ENCODE data around the gene SCRG1.

Gene SCRG1

GRCh38 chr4:173411106-173411693 lies 12.3 kb upstream of the SCRG1 start:
- DNase-seq (ENCODE audit: low read depth in 3 of 3): no peak

GRCh38 chr4:173410079-173410478 lies 11.2 kb upstream of the SCRG1 start:
- no peak for DNase-seq (ENCODE audit: low read depth in 3 of 3)

GRCh38 chr4:173405840-173406606 lies 7.1 kb upstream of the SCRG1 start:
- DNase-seq (ENCODE audit: low read depth in 3 of 3): no peak

GRCh38 chr4:173404296-173404865 lies 5.5 kb upstream of the SCRG1 start:
- DNase-seq (ENCODE audit: low read depth in 3 of 3): no peak

- DNase-seq (ENCODE audit: low read depth in 3 of 3): no peak
Measured at GRCh38 chr4:173403051-173403450, 4.1 kb upstream of the SCRG1 start.

- no peak for DNase-seq (ENCODE audit: low read depth in 3 of 3)
Measured at GRCh38 chr4:173401063-173401462, 2.1 kb upstream of the SCRG1 start.

- no peak for DNase-seq (ENCODE audit: low read depth in 3 of 3)
Measured at GRCh38 chr4:173398220-173398619, 696 bp downstream of the SCRG1 start.

- DNase-seq (ENCODE audit: low read depth in 3 of 3): no peak
Measured at GRCh38 chr4:173397604-173398003, 1.3 kb downstream of the SCRG1 start.

- DNase-seq (ENCODE audit: low read depth in 3 of 3): no peak
Measured at GRCh38 chr4:173391701-173392100, 7.2 kb downstream of the SCRG1 start.

GRCh38 chr4:173386751-173387150 lies 12.2 kb downstream of the SCRG1 start:
- no peak for DNase-seq (ENCODE audit: low read depth in 3 of 3)

GRCh38 chr4:173382349-173382748 lies 16.6 kb downstream of the SCRG1 start:
- no peak for DNase-seq (ENCODE audit: low read depth in 3 of 3)

GRCh38 chr4:173381610-173382009 lies 17.3 kb downstream of the SCRG1 start:
- no peak for DNase-seq (ENCODE audit: low read depth in 3 of 3)

GRCh38 chr4:173380987-173381386 lies 17.9 kb downstream of the SCRG1 start:
- no peak for DNase-seq (ENCODE audit: low read depth in 3 of 3)

GRCh38 chr4:173379929-173380328 lies 19.0 kb downstream of the SCRG1 start:
- DNase-seq (ENCODE audit: low read depth in 3 of 3): no peak

GRCh38 chr4:173374588-173374987 lies 24.3 kb downstream of the SCRG1 start:
- no peak for DNase-seq (ENCODE audit: low read depth in 3 of 3)

GRCh38 chr4:173371292-173372192 lies 27.4 kb downstream of the SCRG1 start:
- DNase-seq (ENCODE audit: low read depth in 3 of 3): peak in 2 of 3 donors; percentile 8 to 34

- DNase-seq (ENCODE audit: low read depth in 3 of 3): peak; percentile 90 to 93 (median 93)
Measured at GRCh38 chr4:173370477-173371291, 28.2 kb downstream of the SCRG1 start, which contains the start of gene SAP30. Gene SAP30, plus strand, starts transcription at chr4:173370954. Its CDS starts 229 bp downstream, at chr4:173371183.

GRCh38 chr4:173370130-173370476 lies 28.8 kb downstream of the SCRG1 start:
- peak; percentile 25 to 47 (median 38) for DNase-seq (ENCODE audit: low read depth in 3 of 3)

- DNase-seq (ENCODE audit: low read depth in 3 of 3): no peak
Measured at GRCh38 chr4:173367946-173368345, 31.0 kb downstream of the SCRG1 start.

- no peak for DNase-seq (ENCODE audit: low read depth in 3 of 3)
Measured at GRCh38 chr4:173367285-173367684, 31.6 kb downstream of the SCRG1 start.

- no peak for DNase-seq (ENCODE audit: low read depth in 3 of 3)
Measured at GRCh38 chr4:173365359-173365996, 33.4 kb downstream of the SCRG1 start.

Data from stimulated activated CD4-positive, alpha-beta T cell treated with anti-CD3 and anti-CD28 coated beads, TNF-alpha, amount 100 ng/mL, for 48 hours (primary cell).